ENCODE results near the gene PPM1K. TPM values are rescaled to one million over a fixed set of nuclear protein-coding genes. Genes with fewer than 3 reads are reported as not detected.
"Not testable (repeated sequence)": the region's sequence is repeated elsewhere in the genome, so short reads cannot be mapped to it uniquely, and the experiment has no call there.

The PPM1K gene
- polyA plus RNA-seq, 4 donors: 1.6 to 9.2 (median 3.8) TPM

DNA sequence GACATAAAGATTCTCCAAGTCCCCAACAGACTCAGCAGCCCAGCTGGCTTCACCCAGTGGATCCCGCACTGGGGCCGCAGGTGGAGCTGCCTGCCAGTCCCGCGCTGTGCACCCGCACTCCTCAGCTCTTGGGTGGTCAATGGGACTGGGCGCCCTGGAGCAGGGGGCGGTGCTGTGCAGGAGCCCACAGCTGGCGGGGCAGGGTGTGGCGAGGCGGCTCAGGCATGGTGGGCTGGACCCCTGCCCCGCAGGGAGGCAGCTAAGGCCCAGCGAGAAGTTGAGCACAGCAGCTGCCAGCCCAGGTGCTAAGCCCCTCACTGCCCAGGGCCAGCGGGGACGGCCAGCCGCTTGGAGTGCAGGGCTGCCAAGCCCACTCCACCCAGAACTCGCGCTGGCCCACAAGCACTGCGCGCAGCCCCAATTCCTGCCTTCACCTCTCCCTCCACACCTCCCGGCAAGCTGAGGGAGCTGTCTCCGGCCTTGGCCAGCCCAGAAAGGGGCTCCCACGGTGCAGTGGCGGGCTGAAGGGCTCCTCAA lies 28.8 kb upstream of the PPM1K start:
- not testable (repeated sequence) for H3K9me3 ChIP-seq (ENCODE audit: control insufficient read depth in 2 of 2, insufficient read depth in 1 of 2, low read depth in 1 of 2, low read length in 1 of 2); FAIRE-seq; H3K4me3 ChIP-seq (ENCODE audit: low read depth in 1 of 3, low read length in 3 of 3); H3K27ac ChIP-seq (ENCODE audit: low read depth in 1 of 3, low read length in 2 of 3); H3K4me1 ChIP-seq (ENCODE audit: control insufficient read depth in 3 of 3, insufficient read depth in 2 of 3, low read depth in 1 of 3, low read length in 2 of 3); H3K36me3 ChIP-seq (ENCODE audit: control insufficient read depth in 3 of 3, insufficient read depth in 2 of 3, low read depth in 1 of 3, low read length in 3 of 3); DNase-seq; H3K27me3 ChIP-seq (ENCODE audit: control insufficient read depth in 3 of 3, insufficient read depth in 3 of 3, low read length in 3 of 3)
- WGBS, 3 donors: 94 to 95% (median 95%) methylated on average over 18 to 23 of the region's 23 CpGs

DNA sequence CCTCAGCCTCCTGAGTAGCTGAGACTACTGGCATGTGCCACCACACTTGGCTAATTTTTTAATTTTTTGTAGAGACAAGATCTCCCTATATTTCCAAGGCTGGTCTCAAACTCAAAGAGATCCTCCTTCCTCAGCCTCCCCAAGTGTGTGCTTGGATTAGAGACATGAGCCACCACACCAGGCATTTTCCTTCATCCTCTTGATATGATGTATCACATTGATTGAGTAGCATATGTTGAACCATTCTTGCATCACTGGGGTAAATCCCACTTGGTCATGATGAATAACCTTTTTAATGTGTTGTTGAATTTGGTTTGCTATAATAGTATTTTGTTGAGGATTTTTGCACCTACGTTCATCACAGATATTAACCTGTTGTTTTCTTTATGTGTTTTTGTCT lies 24.2 kb upstream of the PPM1K start:
- no peak overlapping the region for H3K4me3 ChIP-seq (ENCODE audit: low read depth in 1 of 3, low read length in 3 of 3)
- WGBS, 3 donors: 59 to 82% (median 59%) methylated on average over 1 of the region's 1 CpG
- no peaks in the 10 kb centered on the region for H3K4me1 ChIP-seq (ENCODE audit: control insufficient read depth in 3 of 3, insufficient read depth in 2 of 3, low read depth in 1 of 3, low read length in 2 of 3)
- H3K27ac ChIP-seq (ENCODE audit: low read depth in 1 of 3, low read length in 2 of 3): no peak overlapping the region
- H3K9me3 ChIP-seq (ENCODE audit: control insufficient read depth in 2 of 2, insufficient read depth in 1 of 2, low read depth in 1 of 2, low read length in 1 of 2): peaks cover 0 to 4% of the 10 kb centered on the region in 2 donors
- H3K27me3 ChIP-seq (ENCODE audit: control insufficient read depth in 3 of 3, insufficient read depth in 3 of 3, low read length in 3 of 3): peaks cover 0 to 4% (median 0%) of the 10 kb centered on the region in 3 donors
- H3K36me3 ChIP-seq (ENCODE audit: control insufficient read depth in 3 of 3, insufficient read depth in 2 of 3, low read depth in 1 of 3, low read length in 3 of 3): no peaks in the 10 kb centered on the region
- no peak for DNase-seq
- no peak for FAIRE-seq

DNA sequence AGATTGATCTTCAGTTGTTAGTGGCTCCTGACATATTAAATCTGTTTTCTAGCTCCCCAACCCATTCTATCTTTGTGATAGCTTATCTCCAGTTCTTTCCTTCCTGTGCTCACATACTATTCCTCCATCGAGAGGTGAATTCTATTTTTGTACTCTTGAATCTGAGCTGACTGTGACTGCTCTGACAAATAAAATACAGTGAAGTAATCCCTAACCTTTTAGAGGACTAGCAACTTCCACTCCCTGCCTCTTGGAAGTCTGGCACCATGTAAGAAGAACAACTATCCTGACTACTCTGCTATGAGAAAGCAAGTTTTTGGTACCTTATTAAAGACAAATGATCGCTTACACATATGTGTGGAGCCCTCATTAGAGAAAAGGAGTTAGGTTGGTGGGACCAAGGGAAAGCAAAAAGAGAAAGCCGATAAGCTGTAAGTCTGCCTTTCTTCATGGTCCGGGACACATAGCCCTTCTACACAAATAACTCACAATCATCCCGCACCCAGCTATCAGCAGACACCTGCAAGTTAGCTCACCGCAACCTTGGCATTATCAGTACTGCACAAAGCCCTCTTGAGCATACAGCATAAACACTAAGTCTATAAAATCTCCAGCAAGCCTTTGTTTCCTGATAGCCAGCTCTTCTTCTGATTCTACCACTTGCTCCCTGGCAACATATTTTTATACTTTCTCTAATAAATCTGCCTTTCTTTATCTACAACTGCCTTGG lies 13.5 kb upstream of the PPM1K start:
- Histone ChIP-seq H3K4me1 (ENCODE audit: control insufficient read depth in 3 of 3, insufficient read depth in 2 of 3, low read depth in 1 of 3, low read length in 2 of 3) (no peaks in the 10 kb centered on the region), H3K4me3 (ENCODE audit: low read depth in 1 of 3, low read length in 3 of 3) (no peak overlapping the region), H3K27me3 (ENCODE audit: control insufficient read depth in 3 of 3, insufficient read depth in 3 of 3, low read length in 3 of 3) (no peaks in the 10 kb centered on the region), H3K36me3 (ENCODE audit: control insufficient read depth in 3 of 3, insufficient read depth in 2 of 3, low read depth in 1 of 3, low read length in 3 of 3) (no peaks in the 10 kb centered on the region), H3K9me3 (ENCODE audit: control insufficient read depth in 2 of 2, insufficient read depth in 1 of 2, low read depth in 1 of 2, low read length in 1 of 2) (no peaks in the 10 kb centered on the region), H3K27ac (ENCODE audit: low read depth in 1 of 3, low read length in 2 of 3) (no peak overlapping the region)
- FAIRE-seq (no peak), DNase-seq (peak in 1 of 2 donors; percentile 14)
- 38 to 67% (median 47%) methylated on average over 6 of the region's 6 CpGs for WGBS, 3 donors

DNA sequence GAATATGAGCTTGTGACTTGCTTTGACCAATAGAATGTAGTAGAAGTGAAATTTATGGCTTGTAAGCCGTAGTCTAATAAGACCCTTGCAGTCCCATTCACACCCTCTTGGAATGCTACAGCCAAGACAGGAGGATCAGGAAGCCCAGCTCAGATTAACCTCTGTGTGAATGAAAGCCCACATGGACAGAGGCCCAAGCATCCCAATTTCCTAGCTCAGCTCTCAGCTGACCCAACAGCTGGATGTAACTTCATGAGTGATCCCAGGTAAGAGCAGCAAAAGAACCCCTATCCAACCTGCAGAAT lies 12.8 kb upstream of the PPM1K start:
- H3K4me1 ChIP-seq (ENCODE audit: control insufficient read depth in 3 of 3, insufficient read depth in 2 of 3, low read depth in 1 of 3, low read length in 2 of 3): no peaks in the 10 kb centered on the region
- no peak overlapping the region for H3K4me3 ChIP-seq (ENCODE audit: low read depth in 1 of 3, low read length in 3 of 3)
- no peak for FAIRE-seq
- WGBS, 3 donors: 93 to 96% (median 96%) methylated on average over 1 of the region's 1 CpG
- H3K9me3 ChIP-seq (ENCODE audit: control insufficient read depth in 2 of 2, insufficient read depth in 1 of 2, low read depth in 1 of 2, low read length in 1 of 2): no peaks in the 10 kb centered on the region
- no peak overlapping the region for H3K27ac ChIP-seq (ENCODE audit: low read depth in 1 of 3, low read length in 2 of 3)
- H3K36me3 ChIP-seq (ENCODE audit: control insufficient read depth in 3 of 3, insufficient read depth in 2 of 3, low read depth in 1 of 3, low read length in 3 of 3): no peaks in the 10 kb centered on the region
- DNase-seq: no peak
- no peaks in the 10 kb centered on the region for H3K27me3 ChIP-seq (ENCODE audit: control insufficient read depth in 3 of 3, insufficient read depth in 3 of 3, low read length in 3 of 3)

DNA sequence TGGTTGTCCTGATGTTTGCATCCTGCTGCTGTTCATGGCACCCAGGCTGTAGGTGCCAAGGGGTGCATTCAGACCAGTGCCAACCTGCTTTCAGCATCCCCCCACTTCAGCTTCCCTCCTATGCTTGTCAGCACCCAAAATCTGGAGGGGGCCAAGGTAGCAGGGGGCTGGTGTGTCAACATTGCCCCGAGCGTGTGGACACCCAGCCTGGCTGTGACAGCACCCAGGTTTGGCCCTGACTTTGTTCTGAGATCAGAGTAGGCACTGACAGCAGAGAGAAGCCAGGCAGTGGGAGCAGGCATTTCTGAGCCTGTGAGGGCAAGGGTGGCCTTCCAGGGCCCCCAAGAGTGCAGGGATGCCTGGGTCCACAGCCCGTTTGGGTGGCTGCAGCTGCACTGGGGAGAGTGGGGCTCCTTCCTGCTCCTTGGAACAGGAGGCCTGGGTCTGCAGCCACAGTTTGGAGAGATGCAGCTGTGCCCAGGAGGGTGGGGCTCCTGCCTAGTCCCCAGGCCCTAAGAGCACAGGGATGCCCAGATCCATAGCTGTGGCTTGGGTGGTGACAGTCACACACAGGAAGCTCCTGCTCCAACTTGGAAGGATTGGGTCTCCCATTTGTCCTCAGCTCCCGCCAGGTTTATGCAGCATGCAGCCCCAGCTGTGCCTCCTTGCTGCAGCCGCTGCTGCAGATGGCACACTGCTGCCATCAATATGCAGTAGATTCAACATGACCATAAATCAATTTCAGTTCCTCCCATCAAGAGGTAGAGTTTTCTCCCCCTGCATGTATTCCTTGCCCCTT lies 12.3 kb upstream of the PPM1K start:
- Histone ChIP-seq H3K36me3 (ENCODE audit: control insufficient read depth in 3 of 3, insufficient read depth in 2 of 3, low read depth in 1 of 3, low read length in 3 of 3) (no peaks in the 10 kb centered on the region), H3K4me3 (ENCODE audit: low read depth in 1 of 3, low read length in 3 of 3) (no peak overlapping the region), H3K4me1 (ENCODE audit: control insufficient read depth in 3 of 3, insufficient read depth in 2 of 3, low read depth in 1 of 3, low read length in 2 of 3) (no peaks in the 10 kb centered on the region), H3K27ac (ENCODE audit: low read depth in 1 of 3, low read length in 2 of 3) (no peak overlapping the region), H3K27me3 (ENCODE audit: control insufficient read depth in 3 of 3, insufficient read depth in 3 of 3, low read length in 3 of 3) (no peaks in the 10 kb centered on the region), H3K9me3 (ENCODE audit: control insufficient read depth in 2 of 2, insufficient read depth in 1 of 2, low read depth in 1 of 2, low read length in 1 of 2) (no peaks in the 10 kb centered on the region)
- FAIRE-seq (no peak), DNase-seq (no peak)
- WGBS, 3 donors: 83 to 96% (median 91%) methylated on average over 5 of the region's 5 CpGs

DNA sequence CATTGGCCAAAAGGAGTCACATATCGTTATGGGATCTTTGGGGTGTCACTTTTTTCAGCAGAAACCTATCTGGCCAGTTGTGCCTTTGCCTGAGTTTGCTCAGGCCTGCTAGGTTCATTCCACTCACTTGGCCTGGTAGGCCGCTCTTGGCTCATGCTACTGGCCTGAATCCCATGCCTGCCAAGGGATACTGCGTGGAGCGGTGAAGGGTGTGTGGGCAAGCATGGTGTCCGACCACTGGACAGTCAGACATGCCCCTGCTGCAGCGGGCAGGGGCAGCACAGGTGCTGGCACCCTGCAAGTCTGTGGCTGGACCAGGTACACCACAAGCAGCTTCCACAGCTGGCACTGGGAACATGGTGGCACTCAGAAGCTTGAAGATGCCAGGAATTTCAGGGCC lies 11.3 kb upstream of the PPM1K start:
- FAIRE-seq: no peak
- WGBS, 3 donors: 95 to 99% (median 97%) methylated on average over 6 of the region's 6 CpGs

DNA sequence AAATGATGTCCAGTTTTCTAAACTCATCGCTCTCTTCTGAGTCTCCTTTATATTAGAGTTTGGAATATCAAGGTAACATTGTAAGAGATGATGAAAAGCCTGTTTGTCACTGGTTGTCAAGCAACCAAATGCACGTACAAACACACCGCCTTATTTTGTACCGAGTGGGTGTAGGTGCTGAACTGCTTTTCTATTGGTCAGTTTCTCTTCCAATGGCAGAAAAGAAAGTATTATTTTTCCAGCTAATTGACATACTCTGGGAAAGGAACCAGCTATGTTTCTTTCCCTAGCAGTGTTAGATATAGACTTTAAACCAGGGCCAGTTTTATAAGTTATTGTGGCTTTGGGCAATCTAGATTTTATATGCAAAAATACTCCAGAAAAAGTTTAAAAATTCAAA lies 6.6 kb upstream of the PPM1K start:
- Histone ChIP-seq H3K36me3 (ENCODE audit: control insufficient read depth in 3 of 3, insufficient read depth in 2 of 3, low read depth in 1 of 3, low read length in 3 of 3) (no peaks in the 10 kb centered on the region), H3K27me3 (ENCODE audit: control insufficient read depth in 3 of 3, insufficient read depth in 3 of 3, low read length in 3 of 3) (no peaks in the 10 kb centered on the region), H3K9me3 (ENCODE audit: control insufficient read depth in 2 of 2, insufficient read depth in 1 of 2, low read depth in 1 of 2, low read length in 1 of 2) (no peaks in the 10 kb centered on the region), H3K4me3 (ENCODE audit: low read depth in 1 of 3, low read length in 3 of 3) (no peak overlapping the region), H3K27ac (ENCODE audit: low read depth in 1 of 3, low read length in 2 of 3) (no peak overlapping the region), H3K4me1 (ENCODE audit: control insufficient read depth in 3 of 3, insufficient read depth in 2 of 3, low read depth in 1 of 3, low read length in 2 of 3) (no peaks in the 10 kb centered on the region)
- 58 to 81% (median 76%) methylated on average over 4 of the region's 4 CpGs for WGBS, 3 donors
- peak in 1 of 2 donors; percentile 2 for DNase-seq
- FAIRE-seq: no peak

More for the DNA sequence above, 11.3 kb upstream of the PPM1K start:
- H3K36me3 ChIP-seq (ENCODE audit: control insufficient read depth in 3 of 3, insufficient read depth in 2 of 3, low read depth in 1 of 3, low read length in 3 of 3): no peaks in the 10 kb centered on the region
- no peak for DNase-seq
- H3K27me3 ChIP-seq (ENCODE audit: control insufficient read depth in 3 of 3, insufficient read depth in 3 of 3, low read length in 3 of 3): no peaks in the 10 kb centered on the region
- H3K27ac ChIP-seq (ENCODE audit: low read depth in 1 of 3, low read length in 2 of 3): no peak overlapping the region
- H3K9me3 ChIP-seq (ENCODE audit: control insufficient read depth in 2 of 2, insufficient read depth in 1 of 2, low read depth in 1 of 2, low read length in 1 of 2): no peaks in the 10 kb centered on the region
- no peaks in the 10 kb centered on the region for H3K4me1 ChIP-seq (ENCODE audit: control insufficient read depth in 3 of 3, insufficient read depth in 2 of 3, low read depth in 1 of 3, low read length in 2 of 3)
- no peak overlapping the region for H3K4me3 ChIP-seq (ENCODE audit: low read depth in 1 of 3, low read length in 3 of 3)

DNA sequence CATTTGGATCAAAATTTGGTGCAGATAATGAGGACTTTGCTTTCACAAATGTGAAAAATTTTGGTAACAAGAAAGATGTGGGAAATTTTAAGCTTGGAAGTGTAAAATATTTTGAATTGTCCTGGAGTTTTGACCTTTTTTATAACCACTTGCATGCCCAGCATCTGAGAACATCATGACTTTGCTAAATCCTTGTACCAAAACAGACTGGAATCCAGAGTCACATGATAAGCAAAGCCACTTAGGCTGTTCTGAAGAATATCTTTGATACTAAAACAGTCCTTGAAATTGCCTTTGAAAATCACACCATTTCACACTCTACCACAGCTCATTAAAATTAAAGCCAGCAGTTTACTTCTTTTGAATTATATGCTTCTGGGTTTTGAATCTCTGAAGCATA lies 2.5 kb upstream of the PPM1K start:
- FAIRE-seq (no peak), DNase-seq (no peak)
- Histone ChIP-seq H3K36me3 (ENCODE audit: control insufficient read depth in 3 of 3, insufficient read depth in 2 of 3, low read depth in 1 of 3, low read length in 3 of 3) (no peaks in the 10 kb centered on the region), H3K4me1 (ENCODE audit: control insufficient read depth in 3 of 3, insufficient read depth in 2 of 3, low read depth in 1 of 3, low read length in 2 of 3) (peaks cover 0 to 10% (median 0%) of the 10 kb centered on the region in 3 donors), H3K4me3 (ENCODE audit: low read depth in 1 of 3, low read length in 3 of 3) (no peak overlapping the region), H3K9me3 (ENCODE audit: control insufficient read depth in 2 of 2, insufficient read depth in 1 of 2, low read depth in 1 of 2, low read length in 1 of 2) (no peaks in the 10 kb centered on the region), H3K27me3 (ENCODE audit: control insufficient read depth in 3 of 3, insufficient read depth in 3 of 3, low read length in 3 of 3) (no peaks in the 10 kb centered on the region), H3K27ac (ENCODE audit: low read depth in 1 of 3, low read length in 2 of 3) (no peak overlapping the region)
